ENCODE data around the gene RNF114. TPM values are rescaled to one million over a fixed set of nuclear protein-coding genes. Genes with fewer than 3 reads are reported as not detected.

Gene RNF114
- total and polyA plus RNA-seq, 2 donors (not counting 1 experiment from before 2014, with no cell fraction given) = 65.2 to 70.2 TPM

GRCh38 chr20:49983123-49983847, 47.1 kb downstream of the RNF114 start:
- Histone ChIP-seq H3K9ac (ENCODE audit: insufficient read depth, low read length) (peak overlapping the region; percentile 91), H2AFZ (ENCODE audit: low read length) (no peak overlapping the region)

GRCh38 chr20:49983848-49984408, 47.7 kb downstream of the RNF114 start:
- no peak for TF ChIP-seq CTCF (conservative IDR thresholded peaks at IDR 0.05 in 1 of 2, IDR thresholded peaks at IDR 0.05 in 1 of 2; ENCODE audit: low read depth in 1 of 2, low read length in 2 of 2)
- peaks cover 35% of the 10 kb centered on the region for H3K79me2 ChIP-seq (ENCODE audit: control insufficient read depth, insufficient read depth, low read length)
- H3K27ac ChIP-seq (ENCODE audit: insufficient read depth, low read length) = peak overlapping the region; percentile 54
- H3K9ac ChIP-seq (ENCODE audit: insufficient read depth, low read length) = peak overlapping the region; percentile 91
- H3K9me3 ChIP-seq (ENCODE audit: control insufficient read depth, insufficient read depth, low read depth, low read length) = no peaks in the 10 kb centered on the region
- peak overlapping the region; percentile 71 to 95 (median 90) for H3K4me3 ChIP-seq (replicated peaks in 1 of 4; ENCODE audit: control extremely low read depth in 1 of 4, insufficient read depth in 1 of 4, low read depth in 3 of 4, low read length in 4 of 4)
- H4K20me1 ChIP-seq (ENCODE audit: control insufficient read depth, extremely low read depth, insufficient read depth, low read length) = no peaks in the 10 kb centered on the region
- H3K4me1 ChIP-seq (ENCODE audit: control insufficient read depth, extremely low read depth, insufficient read depth, low read length) = peaks cover 25% of the 10 kb centered on the region
- no peak overlapping the region for H2AFZ ChIP-seq (ENCODE audit: low read length)
- DNase-seq (ENCODE audit: low read depth in 2 of 2) = peak; percentile 42 to 63
- peak overlapping the region; percentile 97 for H3K4me2 ChIP-seq (ENCODE audit: extremely low read depth, insufficient read depth, low read length)
- no peaks in the 10 kb centered on the region for H3K27me3 ChIP-seq (ENCODE audit: control insufficient read depth, insufficient read depth, low read length)
- peaks cover 10% of the 10 kb centered on the region for H3K36me3 ChIP-seq (ENCODE audit: control insufficient read depth, insufficient read depth, low read length)

More at GRCh38 chr20:49983123-49983847, 47.1 kb downstream of the RNF114 start:
- TF ChIP-seq CTCF (conservative IDR thresholded peaks at IDR 0.05 in 1 of 2, IDR thresholded peaks at IDR 0.05 in 1 of 2; ENCODE audit: low read depth in 1 of 2, low read length in 2 of 2) (no peak), EZH2 (IDR thresholded peaks at IDR 0.05; ENCODE audit: low read length, missing control alignments) (no peak)
- H3K36me3 ChIP-seq (ENCODE audit: control insufficient read depth, insufficient read depth, low read length) = peaks cover 10% of the 10 kb centered on the region
- H3K4me1 ChIP-seq (ENCODE audit: control insufficient read depth, extremely low read depth, insufficient read depth, low read length) = peaks cover 20% of the 10 kb centered on the region
- no peak for DNase-seq (ENCODE audit: low read depth in 2 of 2)
- no peaks in the 10 kb centered on the region for H4K20me1 ChIP-seq (ENCODE audit: control insufficient read depth, extremely low read depth, insufficient read depth, low read length)
- H3K27ac ChIP-seq (ENCODE audit: insufficient read depth, low read length) = peak overlapping the region; percentile 74
- no peaks in the 10 kb centered on the region for H3K9me3 ChIP-seq (ENCODE audit: control insufficient read depth, insufficient read depth, low read depth, low read length)
- no peaks in the 10 kb centered on the region for H3K27me3 ChIP-seq (ENCODE audit: control insufficient read depth, insufficient read depth, low read length)
- peak overlapping the region; percentile 97 for H3K4me2 ChIP-seq (ENCODE audit: extremely low read depth, insufficient read depth, low read length)
- peak overlapping the region; percentile 71 to 95 (median 90) for H3K4me3 ChIP-seq (replicated peaks in 1 of 4; ENCODE audit: control extremely low read depth in 1 of 4, insufficient read depth in 1 of 4, low read depth in 3 of 4, low read length in 4 of 4)
- H3K79me2 ChIP-seq (ENCODE audit: control insufficient read depth, insufficient read depth, low read length) = peaks cover 35% of the 10 kb centered on the region

GRCh38 chr20:49984426-49985153, 48.4 kb downstream of the RNF114 start:
- Histone ChIP-seq H3K36me3 (ENCODE audit: control insufficient read depth, insufficient read depth, low read length) (peaks cover 10% of the 10 kb centered on the region), H3K27me3 (ENCODE audit: control insufficient read depth, insufficient read depth, low read length) (no peaks in the 10 kb centered on the region), H3K4me3 (replicated peaks in 1 of 4; ENCODE audit: control extremely low read depth in 1 of 4, insufficient read depth in 1 of 4, low read depth in 3 of 4, low read length in 4 of 4) (peak overlapping the region; percentile 71 to 95 (median 90)), H3K9ac (ENCODE audit: insufficient read depth, low read length) (peak overlapping the region; percentile 91), H3K4me1 (ENCODE audit: control insufficient read depth, extremely low read depth, insufficient read depth, low read length) (peaks cover 30% of the 10 kb centered on the region), H3K9me3 (ENCODE audit: control insufficient read depth, insufficient read depth, low read depth, low read length) (no peaks in the 10 kb centered on the region), H3K27ac (ENCODE audit: insufficient read depth, low read length) (peak overlapping the region; percentile 54), H2AFZ (ENCODE audit: low read length) (no peak overlapping the region), H3K79me2 (ENCODE audit: control insufficient read depth, insufficient read depth, low read length) (peaks cover 35% of the 10 kb centered on the region), H4K20me1 (ENCODE audit: control insufficient read depth, extremely low read depth, insufficient read depth, low read length) (no peaks in the 10 kb centered on the region), H3K4me2 (ENCODE audit: extremely low read depth, insufficient read depth, low read length) (peak overlapping the region; percentile 97)
- TF ChIP-seq EZH2 (IDR thresholded peaks at IDR 0.05; ENCODE audit: low read length, missing control alignments) (no peak), CTCF (conservative IDR thresholded peaks at IDR 0.05 in 1 of 2, IDR thresholded peaks at IDR 0.05 in 1 of 2; ENCODE audit: low read depth in 1 of 2, low read length in 2 of 2) (no peak)
- DNase-seq (ENCODE audit: low read depth in 2 of 2) = no peak
